Measurements from ENCODE around the gene ACOX3.
"Not testable (repeated sequence)": the region's sequence is repeated elsewhere in the genome, so short reads cannot be mapped to it uniquely, and the experiment has no call there.

ACOX3 gene

GRCh38 chr4:8407316-8407715, 33.2 kb downstream of the ACOX3 start:
- Histone ChIP-seq H3K4me2 (ENCODE audit: low read depth, low read length, poor library complexity, severe bottlenecking) (no peak overlapping the region), H3K9me3 (ENCODE audit: insufficient read depth, low read depth, low read length) (no peaks in the 10 kb centered on the region), H3F3A (ENCODE audit: low read depth) (no peaks in the 10 kb centered on the region), H3K36me3 (ENCODE audit: insufficient read depth, low read length) (peaks cover 6% of the 10 kb centered on the region; the same call in 1 of the 2 replicates), H3K4me1 (ENCODE audit: insufficient read depth, low read length, poor library complexity, severe bottlenecking) (no peaks in the 10 kb centered on the region), H2AFZ (ENCODE audit: low read length) (no peak overlapping the region), H4K20me1 (ENCODE audit: insufficient read depth, low read length, poor library complexity, severe bottlenecking) (no peaks in the 10 kb centered on the region), H3K9ac (ENCODE audit: low read depth, low read length, poor library complexity, severe bottlenecking) (no peak overlapping the region), H3K9me2 (replicated peaks; ENCODE audit: low read depth, low read length) (no peaks in the 10 kb centered on the region), H3K4me3 (ENCODE audit: low read length, poor library complexity, severe bottlenecking) (no peak overlapping the region), H3K27me3 (ENCODE audit: insufficient read depth, low read length, poor library complexity, severe bottlenecking) (no peaks in the 10 kb centered on the region), H3K79me2 (ENCODE audit: insufficient read depth, low read length) (no peaks in the 10 kb centered on the region)
- no peak for TF ChIP-seq EZH2phosphoT487 (IDR thresholded peaks at IDR 0.05; ENCODE audit: borderline replicate concordance)
- TF ChIP-seq CTCF (conservative IDR thresholded peaks at IDR 0.05; ENCODE audit: low read length), result no peak

- H3K9me2 ChIP-seq (replicated peaks; ENCODE audit: low read depth, low read length); H3K9ac ChIP-seq (ENCODE audit: low read depth, low read length, poor library complexity, severe bottlenecking); H3K27me3 ChIP-seq (ENCODE audit: insufficient read depth, low read length, poor library complexity, severe bottlenecking); H2AFZ ChIP-seq (ENCODE audit: low read length); H3K36me3 ChIP-seq (ENCODE audit: insufficient read depth, low read length); H3K4me3 ChIP-seq (ENCODE audit: low read length, poor library complexity, severe bottlenecking); H4K20me1 ChIP-seq (ENCODE audit: insufficient read depth, low read length, poor library complexity, severe bottlenecking); H3K4me1 ChIP-seq (ENCODE audit: insufficient read depth, low read length, poor library complexity, severe bottlenecking); H3K79me2 ChIP-seq (ENCODE audit: insufficient read depth, low read length); H3K4me2 ChIP-seq (ENCODE audit: low read depth, low read length, poor library complexity, severe bottlenecking); H3K9me3 ChIP-seq (ENCODE audit: insufficient read depth, low read depth, low read length); H3F3A ChIP-seq (ENCODE audit: low read depth): not testable (repeated sequence)
- TF ChIP-seq CTCF (conservative IDR thresholded peaks at IDR 0.05; ENCODE audit: low read length), result peak; percentile 31
These were observed 33.6 kb downstream of the ACOX3 start for GRCh38 chr4:8406887-8407286.

- TF ChIP-seq CTCF (conservative IDR thresholded peaks at IDR 0.05; ENCODE audit: low read length), result no peak
- TF ChIP-seq EZH2phosphoT487 (IDR thresholded peaks at IDR 0.05; ENCODE audit: borderline replicate concordance), result no peak
These were observed 35.0 kb downstream of the ACOX3 start for GRCh38 chr4:8405516-8405875.

More at GRCh38 chr4:8405516-8405875, 35.0 kb downstream of the ACOX3 start:
- no peaks in the 10 kb centered on the region for H3K9me3 ChIP-seq (ENCODE audit: insufficient read depth, low read depth, low read length)
- H3K4me1 ChIP-seq (ENCODE audit: insufficient read depth, low read length, poor library complexity, severe bottlenecking), result no peaks in the 10 kb centered on the region
- no peaks in the 10 kb centered on the region for H3F3A ChIP-seq (ENCODE audit: low read depth)
- H2AFZ ChIP-seq (ENCODE audit: low read length), result no peak overlapping the region
- H3K27me3 ChIP-seq (ENCODE audit: insufficient read depth, low read length, poor library complexity, severe bottlenecking), result no peaks in the 10 kb centered on the region
- H3K4me3 ChIP-seq (ENCODE audit: low read length, poor library complexity, severe bottlenecking), result no peak overlapping the region
- peaks cover 6% of the 10 kb centered on the region; the same call in 1 of the 2 replicates for H3K36me3 ChIP-seq (ENCODE audit: insufficient read depth, low read length)
- H3K9ac ChIP-seq (ENCODE audit: low read depth, low read length, poor library complexity, severe bottlenecking), result no peak overlapping the region
- H3K9me2 ChIP-seq (replicated peaks; ENCODE audit: low read depth, low read length), result no peaks in the 10 kb centered on the region
- no peak overlapping the region for H3K4me2 ChIP-seq (ENCODE audit: low read depth, low read length, poor library complexity, severe bottlenecking)
- H3K79me2 ChIP-seq (ENCODE audit: insufficient read depth, low read length), result no peaks in the 10 kb centered on the region
- H4K20me1 ChIP-seq (ENCODE audit: insufficient read depth, low read length, poor library complexity, severe bottlenecking), result no peaks in the 10 kb centered on the region
